IPS-18c (cell line): ENCODE results near the gene LRTM2.
"Not testable (repeated sequence)": the region's sequence is repeated elsewhere in the genome, so short reads cannot be mapped to it uniquely, and the experiment has no call there.

Source experiments
- H3K4me3 ChIP-seq: 2 replicates; pipeline ENCODE4 v1.7.0; 2013; ENCODE audit warnings: low read depth, mild to moderate bottlenecking, low read length, moderate library complexity; ENCODE audit not compliant: insufficient read depth
- H3K9me3 ChIP-seq: one replicate; pipeline ENCODE4 v1.6.1; 2013; ENCODE audit warnings: mild to moderate bottlenecking, low read length, moderate library complexity; ENCODE audit not compliant: control insufficient read depth, insufficient read depth

Gene LRTM2

DNA sequence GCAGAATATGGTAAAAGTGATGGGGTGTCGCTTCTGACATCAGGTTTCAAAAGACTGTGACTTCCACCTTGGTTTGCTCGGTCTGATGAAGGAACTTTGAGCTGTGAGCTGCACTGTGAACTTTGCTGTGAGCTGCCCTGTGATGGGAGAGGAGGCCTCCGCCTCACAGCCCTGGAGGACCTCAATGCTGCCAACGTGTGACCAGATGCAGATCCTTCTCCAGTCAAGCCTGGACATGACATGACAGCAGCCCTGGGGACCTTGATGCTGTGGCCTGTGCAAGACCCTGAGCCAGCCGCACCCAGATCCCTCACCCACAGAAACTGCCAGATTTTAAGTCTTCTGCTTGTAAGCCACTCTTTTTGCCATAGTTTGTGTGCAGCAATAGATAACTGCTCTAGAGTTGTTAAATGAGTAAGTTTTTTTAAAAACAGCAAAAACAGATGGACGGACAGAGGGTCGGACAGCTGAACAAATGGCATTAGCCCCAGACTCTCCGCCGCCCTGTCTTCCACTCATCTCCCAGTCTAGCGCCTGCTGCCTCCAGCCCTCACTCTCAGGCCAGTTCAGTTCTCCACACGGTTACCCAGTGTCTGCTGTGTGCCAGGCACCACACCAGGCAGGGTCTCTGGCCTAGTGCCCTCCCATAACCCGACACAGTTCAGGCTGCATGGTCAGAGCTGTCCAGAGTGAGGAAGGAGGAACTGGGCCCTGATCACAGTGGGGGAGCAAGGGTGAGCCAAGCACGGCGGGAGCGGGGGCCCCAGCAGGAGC, 13.1 kb upstream of the LRTM2 start:
- Histone ChIP-seq H3K4me3 (no peak overlapping the region), H3K9me3 (no peaks in the 10 kb centered on the region)

DNA sequence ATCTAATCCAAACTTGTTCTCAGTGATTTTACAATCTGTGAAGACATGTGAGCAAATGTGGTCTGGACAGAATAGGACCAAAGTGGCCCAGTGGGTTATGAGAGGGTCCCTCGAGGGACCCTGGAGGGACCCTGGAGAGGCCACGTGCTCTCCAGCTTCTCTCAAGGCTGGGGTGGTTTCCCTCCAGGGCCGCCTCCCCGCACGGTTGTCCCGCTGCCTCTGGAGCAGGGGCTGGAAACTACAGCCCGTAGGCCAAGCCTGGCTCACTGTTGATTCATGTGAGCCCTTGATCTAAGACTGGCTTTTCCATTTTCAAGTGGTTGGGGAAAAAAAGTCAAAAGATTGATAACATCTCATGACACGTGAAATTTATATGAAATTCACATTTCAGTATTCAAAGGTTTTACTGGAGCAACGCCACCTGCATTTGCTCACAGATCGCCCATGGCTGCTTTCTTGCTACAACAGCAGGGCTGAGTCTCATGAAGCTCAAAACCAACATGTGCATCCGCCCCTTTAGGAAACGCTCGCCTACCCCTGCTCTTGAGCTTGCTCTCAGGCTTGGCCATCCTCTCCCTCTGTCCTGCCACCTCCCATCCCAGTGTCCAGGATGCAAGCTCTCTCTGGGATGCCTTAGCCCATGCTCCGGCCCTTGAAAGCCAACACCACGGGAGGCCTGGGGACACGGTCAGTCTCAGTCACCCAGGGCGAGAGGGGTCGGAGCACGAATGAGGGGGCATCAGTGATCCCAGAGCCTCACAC, 12.1 kb upstream of the LRTM2 start:
- no peaks in the 10 kb centered on the region for H3K9me3 ChIP-seq
- no peak overlapping the region for H3K4me3 ChIP-seq

DNA sequence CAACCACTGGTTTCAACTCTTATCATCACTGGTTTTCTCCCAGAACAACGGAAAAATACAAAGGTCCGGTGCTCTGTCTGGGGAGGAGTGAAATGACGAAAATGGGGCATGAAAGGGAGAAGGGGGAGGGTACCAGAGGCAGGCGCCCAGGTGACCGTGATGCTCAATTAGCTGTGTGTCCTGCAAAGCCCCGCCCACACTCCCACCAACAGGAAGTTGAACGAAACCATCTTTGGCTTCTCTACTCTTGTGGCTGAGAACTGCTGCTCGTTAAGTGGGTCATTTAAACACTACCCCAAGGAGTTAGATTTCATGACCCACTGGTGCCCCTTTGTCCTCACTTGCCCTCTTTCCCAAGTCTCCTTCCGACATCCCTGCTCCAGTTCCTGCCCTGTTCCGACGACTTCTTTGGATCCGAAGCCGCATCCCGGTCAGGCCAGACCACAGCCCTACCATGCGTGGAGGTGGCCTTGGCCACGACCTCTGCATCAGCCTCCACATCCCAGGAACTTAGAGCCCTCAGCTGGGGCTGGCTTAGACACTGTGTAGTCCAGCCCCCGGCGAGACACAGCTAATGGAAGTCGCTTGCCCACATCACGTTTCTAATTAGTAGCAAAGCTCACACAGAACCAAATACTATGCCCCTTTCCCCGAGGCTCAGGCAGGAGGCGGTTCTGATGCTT, 11.4 kb upstream of the LRTM2 start:
- Histone ChIP-seq H3K4me3 (no peak overlapping the region), H3K9me3 (no peaks in the 10 kb centered on the region)

DNA sequence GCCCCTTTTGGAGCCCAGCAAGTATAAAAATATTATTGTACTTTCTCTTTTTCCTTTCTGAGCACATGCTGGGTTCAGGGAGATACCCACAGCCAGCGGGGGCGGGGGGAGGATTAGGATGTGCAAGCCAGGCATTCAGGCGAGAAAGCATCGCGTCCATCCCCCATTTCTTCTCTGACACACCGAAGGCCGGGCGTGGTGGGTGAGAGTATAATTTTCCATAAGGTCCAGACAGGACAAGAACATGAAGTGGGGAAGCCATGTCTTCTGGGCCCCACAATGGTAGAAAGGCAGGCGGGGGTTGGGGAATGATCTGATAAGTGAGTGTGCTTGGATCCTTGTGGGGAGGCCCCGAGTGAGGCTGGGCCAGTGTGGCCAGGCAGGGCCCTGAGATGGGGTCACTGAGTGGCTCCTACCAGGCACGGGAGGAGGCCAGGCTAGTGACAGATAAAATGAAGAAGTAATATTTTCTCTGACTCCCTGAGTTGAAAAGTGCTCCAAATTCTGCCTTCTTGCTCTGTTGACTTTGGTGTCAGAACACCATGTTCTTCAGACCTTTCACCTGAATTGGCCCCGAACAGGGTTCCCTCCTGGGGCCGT, 10.7 kb upstream of the LRTM2 start:
- H3K4me3 ChIP-seq: no peak overlapping the region
- H3K9me3 ChIP-seq: no peaks in the 10 kb centered on the region

DNA sequence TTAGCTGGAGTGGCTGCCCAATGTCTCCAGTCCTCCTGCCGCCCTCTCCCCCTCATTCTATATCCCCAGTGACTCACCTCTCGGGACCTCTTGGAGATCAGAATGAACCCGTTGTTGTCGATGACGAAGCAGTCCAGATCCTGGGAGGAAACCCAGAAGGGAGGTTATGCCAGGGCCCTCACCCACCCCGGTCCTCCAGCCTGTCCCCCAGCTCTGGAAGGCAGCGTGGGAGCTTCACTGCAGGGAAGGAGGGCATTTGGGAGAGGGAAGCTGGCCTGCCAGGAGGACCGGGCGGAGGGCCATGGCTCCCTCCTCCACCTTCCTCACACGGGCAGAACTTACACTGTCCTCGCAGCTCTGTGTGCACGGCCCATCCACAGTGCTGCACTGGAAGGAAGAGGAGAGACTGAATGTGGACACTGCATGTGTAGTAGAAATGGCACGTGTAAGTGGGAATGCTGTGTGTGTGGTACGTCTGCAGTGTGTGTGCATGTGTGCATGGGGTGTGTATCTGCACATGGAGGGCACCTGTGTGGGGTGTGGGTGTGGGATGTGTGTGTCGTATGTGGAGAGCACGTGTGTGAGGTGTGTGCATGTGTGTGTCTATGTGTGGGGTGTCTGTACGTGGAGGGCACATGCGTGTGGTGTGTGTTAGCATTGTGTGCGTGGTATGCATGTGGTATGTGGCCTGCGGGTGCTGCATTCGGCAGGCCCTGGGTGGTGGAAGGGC, 10.0 kb upstream of the LRTM2 start:
- no peak overlapping the region for H3K4me3 ChIP-seq
- no peaks in the 10 kb centered on the region for H3K9me3 ChIP-seq

DNA sequence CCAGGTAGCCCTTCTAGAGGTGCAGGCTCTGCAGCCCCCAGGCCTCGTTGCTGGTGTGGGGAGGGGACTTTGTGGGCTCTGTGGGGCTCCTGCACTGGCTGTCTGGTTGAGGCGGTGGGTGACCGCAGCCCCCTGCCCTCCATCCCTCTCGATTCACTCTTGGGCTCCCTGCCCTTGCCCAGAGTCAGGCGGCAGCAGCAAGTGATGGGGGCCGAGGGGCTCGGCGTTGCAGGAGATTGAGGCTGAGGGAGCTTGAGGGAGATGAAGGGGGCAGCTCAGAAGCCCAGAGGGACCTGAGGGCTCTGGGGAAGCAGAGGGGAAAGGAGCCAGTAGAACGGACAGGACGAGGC, 9.5 kb upstream of the LRTM2 start:
- Histone ChIP-seq H3K4me3 (no peak overlapping the region), H3K9me3 (no peaks in the 10 kb centered on the region)

DNA sequence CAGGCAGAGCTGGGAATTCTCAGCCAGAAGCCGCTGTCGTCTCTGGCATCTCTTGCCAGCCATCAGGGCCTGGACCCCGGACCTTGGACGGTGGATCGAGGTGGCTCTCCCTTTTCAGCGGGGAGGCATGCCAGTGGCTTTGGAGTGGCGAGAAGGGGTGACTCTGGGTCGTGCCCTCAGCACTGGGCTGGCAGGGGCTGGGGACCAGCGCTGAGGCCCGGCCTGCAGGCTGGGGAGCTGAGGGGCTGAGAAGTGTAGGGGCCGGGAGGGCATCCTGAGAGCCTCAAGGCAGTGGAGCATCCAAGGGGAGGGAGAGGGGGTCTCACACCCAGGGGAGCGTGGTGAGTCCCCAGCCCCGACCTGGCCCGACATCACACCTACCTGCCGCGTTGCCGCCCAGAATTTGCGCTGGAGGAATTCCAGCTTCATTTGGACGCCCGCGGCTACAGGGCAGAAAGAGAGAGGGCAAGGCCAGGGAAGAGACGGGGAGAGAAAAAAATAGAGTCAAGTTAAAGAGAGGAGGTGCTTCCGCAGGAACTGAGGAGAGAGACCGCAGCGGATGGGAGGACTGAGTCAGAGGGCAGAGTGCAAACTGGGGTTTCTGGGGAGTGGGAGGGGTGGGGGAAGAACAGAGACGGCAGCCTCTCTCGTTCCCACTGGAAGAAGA, 9.0 kb upstream of the LRTM2 start:
- Histone ChIP-seq H3K9me3 (no peaks in the 10 kb centered on the region), H3K4me3 (no peak overlapping the region)

DNA sequence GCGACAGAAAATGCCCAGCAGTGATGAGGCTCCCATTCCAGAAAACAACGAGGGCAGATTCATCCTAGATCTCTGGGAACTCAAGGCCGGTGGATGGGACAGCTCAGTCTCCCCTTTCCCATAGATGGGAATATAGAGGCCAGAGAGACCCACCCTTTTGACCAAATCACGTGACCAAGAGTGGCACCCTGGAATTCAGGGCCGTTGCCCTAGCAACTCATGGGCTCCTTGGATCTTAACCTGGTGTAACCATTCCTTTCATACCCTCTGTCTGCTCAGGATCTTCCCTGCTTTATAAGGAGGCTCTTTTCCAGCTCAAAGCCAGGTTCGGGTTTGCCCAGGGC, 8.4 kb upstream of the LRTM2 start:
- no peak overlapping the region for H3K4me3 ChIP-seq

DNA sequence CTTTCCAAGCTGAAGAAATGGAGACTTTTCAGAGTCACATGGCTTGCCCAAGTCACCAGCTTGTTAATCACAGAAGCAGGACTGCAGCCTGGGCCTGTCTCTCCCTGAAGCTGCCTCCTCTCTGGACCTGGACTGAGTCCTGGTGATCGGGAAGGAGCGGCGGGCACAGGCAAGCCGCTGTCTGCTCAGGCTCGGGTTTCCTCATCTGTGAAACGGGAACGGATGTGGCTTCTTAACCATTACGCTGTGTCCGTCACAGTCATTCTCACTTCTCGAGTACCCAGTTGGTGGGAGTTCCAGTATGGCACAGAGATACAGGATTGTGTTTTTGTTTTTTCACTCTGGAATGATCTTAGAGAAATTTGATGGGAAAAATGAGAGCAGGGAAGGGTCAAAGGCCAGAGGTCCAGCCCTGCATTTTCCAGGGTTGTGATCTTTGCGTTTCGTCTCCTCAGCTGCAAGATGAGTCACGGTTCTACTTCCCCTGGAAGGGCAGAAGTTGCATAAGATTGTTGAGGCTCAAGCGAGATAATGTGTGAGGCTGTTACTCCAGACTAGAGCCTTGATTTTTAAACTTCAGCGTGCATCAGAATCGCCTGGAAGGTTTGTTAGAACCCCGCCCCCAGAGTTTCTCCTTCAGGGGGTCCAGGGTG, 7.6 kb upstream of the LRTM2 start:
- Histone ChIP-seq H3K9me3 (no peaks in the 10 kb centered on the region), H3K4me3 (no peak overlapping the region)

More for the DNA sequence above, 8.4 kb upstream of the LRTM2 start:
- H3K9me3 ChIP-seq: no peaks in the 10 kb centered on the region

DNA sequence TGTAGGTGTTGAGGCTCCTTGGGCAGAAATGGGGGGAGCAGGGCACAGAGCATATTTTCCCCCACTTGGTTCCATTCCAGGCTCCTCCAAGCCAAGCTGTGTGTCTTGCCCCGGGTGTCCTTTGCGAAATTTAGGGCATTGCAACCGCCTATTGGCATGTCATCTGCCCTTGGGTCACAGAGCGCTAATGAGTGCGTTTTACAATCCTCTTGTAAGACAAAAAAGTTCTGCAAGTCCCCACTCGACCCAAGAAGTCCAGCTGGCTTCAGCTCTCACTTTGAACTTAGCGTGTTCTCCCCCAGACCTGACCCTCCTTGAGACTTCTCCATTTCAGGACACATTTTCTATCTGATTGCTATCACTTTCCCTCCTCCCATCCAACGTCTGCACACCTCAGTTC, 6.1 kb upstream of the LRTM2 start:
- Histone ChIP-seq H3K4me3 (no peak overlapping the region), H3K9me3 (no peaks in the 10 kb centered on the region)

DNA sequence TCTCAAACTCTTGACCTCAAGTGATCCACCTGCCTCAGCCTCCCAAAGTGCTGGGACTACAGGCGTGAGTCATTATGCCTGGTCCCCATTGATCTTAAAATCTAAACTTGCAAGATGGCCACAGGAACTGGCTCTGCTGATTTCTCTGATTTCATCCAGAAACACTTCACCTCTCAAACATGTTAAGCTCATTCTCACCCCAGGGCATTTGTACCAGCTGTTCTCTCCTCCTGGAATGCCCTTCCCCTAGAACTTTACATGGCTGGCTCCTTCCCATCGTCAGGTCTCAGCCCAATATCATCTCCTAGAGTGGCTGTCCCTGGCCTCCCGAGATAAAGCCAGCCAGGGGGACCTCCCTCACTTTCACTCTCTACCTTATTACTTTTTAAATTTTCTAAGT, 5.3 kb upstream of the LRTM2 start:
- H3K9me3 ChIP-seq: no peaks in the 10 kb centered on the region
- no peak overlapping the region for H3K4me3 ChIP-seq

DNA sequence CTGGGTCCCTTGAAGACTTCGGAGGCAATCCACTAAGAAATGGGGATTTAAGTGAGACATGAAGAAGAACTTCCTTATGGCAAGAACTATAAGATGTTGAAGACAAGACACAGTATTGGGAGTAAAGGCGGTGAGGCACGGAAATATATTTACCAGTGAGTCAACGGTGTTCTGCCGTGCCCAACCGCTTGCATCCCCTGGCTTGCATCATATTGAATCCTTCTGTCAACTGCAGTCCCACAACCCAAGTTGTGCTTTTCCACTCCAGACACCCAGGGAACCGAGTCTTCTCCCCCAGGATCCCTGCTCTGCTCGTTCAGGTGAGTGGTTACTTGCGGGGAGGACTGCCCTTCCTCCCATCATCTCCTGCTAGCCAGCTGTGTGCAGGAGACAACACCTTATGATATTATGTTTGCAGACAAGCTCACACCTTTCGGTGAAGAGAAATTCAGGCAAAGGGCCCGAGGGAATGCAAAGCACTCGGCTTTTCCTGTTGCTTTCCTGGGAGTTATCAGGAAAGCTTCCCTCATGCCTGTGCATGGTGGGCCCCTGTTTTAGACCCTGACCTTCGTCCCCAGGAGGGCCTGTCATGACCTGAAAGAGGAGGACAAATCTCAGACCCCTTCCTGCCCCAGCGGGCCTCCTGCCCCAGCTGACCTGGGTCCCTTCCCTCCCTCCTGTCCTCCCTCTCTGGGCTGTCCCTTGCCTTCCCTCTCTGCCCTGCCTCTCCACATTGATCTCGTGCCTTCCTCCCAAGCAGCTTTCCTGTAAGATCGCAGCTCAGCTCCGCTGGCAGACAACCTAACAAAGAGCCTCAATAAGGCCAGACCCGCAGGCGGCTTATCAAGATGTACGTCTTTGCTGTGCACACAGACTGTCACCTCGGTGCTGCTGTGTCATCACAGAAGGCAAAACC, 4.3 kb upstream of the LRTM2 start:
- no peaks in the 10 kb centered on the region for H3K9me3 ChIP-seq
- H3K4me3 ChIP-seq: no peak overlapping the region

DNA sequence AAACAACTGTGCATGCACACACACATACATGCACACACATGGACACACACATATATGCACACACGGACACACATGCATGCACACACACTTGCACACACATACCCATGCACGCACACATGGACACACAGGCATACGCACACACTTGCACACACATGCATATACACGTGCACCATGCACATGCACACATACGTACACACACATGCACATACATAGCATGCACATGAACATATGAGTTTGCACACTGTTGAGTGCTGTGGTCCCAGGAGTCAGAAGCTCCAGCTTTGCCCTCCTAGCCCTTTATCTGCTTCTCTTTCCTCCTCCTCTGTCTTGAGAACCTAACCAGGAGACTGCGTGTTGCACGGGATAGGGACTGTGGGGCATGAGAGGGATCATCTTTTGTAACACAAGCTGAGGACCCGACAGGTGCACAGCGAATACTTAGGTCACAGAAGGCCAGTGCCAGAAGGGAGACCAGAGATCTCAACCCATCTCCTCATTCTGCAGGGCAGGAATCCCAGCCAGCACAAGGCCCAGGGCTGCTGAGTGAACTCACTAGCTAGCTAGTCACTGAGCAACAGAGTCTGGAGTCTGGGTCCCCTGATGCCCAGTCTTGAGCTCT, 3.5 kb upstream of the LRTM2 start:
- Histone ChIP-seq H3K4me3 (no peak overlapping the region), H3K9me3 (no peaks in the 10 kb centered on the region)

DNA sequence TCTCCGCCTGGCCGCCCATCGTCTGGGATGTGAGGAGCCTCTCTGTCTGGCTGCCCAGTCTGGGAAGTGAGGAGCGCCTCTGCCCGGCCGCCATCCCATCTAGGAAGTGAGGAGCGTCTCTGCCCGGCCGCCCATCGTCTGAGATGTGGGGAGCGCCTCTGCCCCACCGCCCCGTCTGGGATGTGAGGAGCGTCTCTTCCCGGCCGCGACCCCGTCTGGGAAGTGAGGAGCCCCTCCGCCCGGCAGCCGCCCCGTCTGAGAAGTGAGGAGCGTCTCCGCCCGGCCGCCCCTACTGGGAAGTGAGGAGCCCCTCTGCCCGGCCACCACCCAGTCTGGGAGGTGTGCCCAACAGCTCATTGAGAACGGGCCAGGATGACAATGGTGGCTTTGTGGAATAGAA, 2.4 kb upstream of the LRTM2 start:
- H3K4me3 ChIP-seq, H3K9me3 ChIP-seq: not testable (repeated sequence)

DNA sequence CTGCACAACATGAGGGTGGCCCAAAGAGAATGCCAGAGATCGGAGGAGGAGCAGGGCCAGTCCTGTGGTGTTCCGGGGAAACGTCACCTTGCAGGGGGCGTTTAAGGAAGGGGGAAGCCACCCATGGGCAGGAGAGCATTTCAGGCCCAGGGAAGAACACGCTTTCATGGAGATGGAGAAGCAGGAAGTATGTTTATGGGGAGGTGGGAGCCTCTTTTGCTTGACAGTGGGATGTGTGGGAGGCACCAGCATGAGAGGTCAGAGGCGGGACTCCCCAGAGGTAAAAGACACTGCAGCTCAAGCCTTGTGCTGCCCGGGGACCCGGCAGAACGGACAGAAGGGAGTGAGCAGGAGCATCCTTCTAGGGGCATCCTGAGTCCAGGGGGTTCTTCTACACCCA, 1.3 kb upstream of the LRTM2 start:
- H3K9me3 ChIP-seq: no peaks in the 10 kb centered on the region

More for the DNA sequence above, 1.3 kb upstream of the LRTM2 start:
- no peak overlapping the region for H3K4me3 ChIP-seq
